ENCODE measurements around the gene FBXL12. TPM values are rescaled to one million over a fixed set of nuclear protein-coding genes. Genes with fewer than 3 reads are reported as not detected.

The FBXL12 gene
- total RNA-seq, 1 experiment from 2014 or later: 21.9 TPM

DNA sequence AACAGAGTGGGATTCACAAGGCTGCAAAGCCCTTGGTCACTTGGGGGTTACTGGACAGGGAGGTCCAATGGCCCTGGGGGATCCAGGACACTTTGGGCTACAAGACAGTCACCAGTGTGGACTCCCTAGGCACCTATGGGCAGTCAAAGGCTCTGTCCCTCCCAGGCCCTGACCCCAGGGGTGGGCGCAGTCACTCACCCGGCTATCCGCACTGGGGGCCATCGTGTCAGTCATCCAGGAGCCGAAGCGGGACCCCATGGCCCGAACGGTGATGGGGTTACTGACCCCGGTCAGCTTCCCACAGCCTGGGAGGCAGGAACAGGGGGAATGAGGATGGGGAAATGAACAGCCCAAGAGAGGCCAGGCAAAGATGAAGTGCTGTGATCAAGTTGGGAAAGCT lies 37.7 kb upstream of the FBXL12 start:
- no peak overlapping the region for H3K4me3 ChIP-seq (replicated peaks in 1 of 2; ENCODE audit: low read depth in 1 of 2, low read length in 2 of 2)
- DNase-seq (ENCODE audit: low read depth, low spot score) (no peak), ATAC-seq (no peak)
- H3K36me3 ChIP-seq (ENCODE audit: control insufficient read depth in 1 of 2, insufficient read depth in 2 of 2, low read length in 2 of 2): peaks cover 0 to 2% of the 10 kb centered on the region in 2 experiments; a peak in 1 of 4 replicates
- no peaks in the 10 kb centered on the region for H4K20me1 ChIP-seq (ENCODE audit: insufficient read depth)
- RAD21 ChIA-PET (ENCODE audit: low non-redundant PET in 1 of 2, low total read pairs in 2 of 2, uncharacterized antibody in 2 of 2, unreplicated experiment in 2 of 2): no interaction called here
- no peaks in the 10 kb centered on the region for H3K27me3 ChIP-seq (ENCODE audit: insufficient read depth, low read length)
- intact Hi-C loops (cut with micrococcal nuclease): no loop called here
- POLR2A ChIA-PET: no interaction called here
- CTCF ChIA-PET: interaction anchor here (0.7 kb wide), 1 partner anchor 51 kb away, joined by 3 read pairs; no protein-coding TSS in a partner anchor
- H3K9ac ChIP-seq (ENCODE audit: low read length): no peak overlapping the region
- peaks cover 0 to 13% of the 10 kb centered on the region in 2 experiments; a peak in 2 of 4 replicates for H3K4me1 ChIP-seq (ENCODE audit: control insufficient read depth in 1 of 2, insufficient read depth in 2 of 2, low read length in 2 of 2)
- no peak overlapping the region for H3K27ac ChIP-seq (ENCODE audit: low read depth, low read length)
- no peaks in the 10 kb centered on the region for H3K79me2 ChIP-seq (ENCODE audit: insufficient read depth, low read length)
- BruUV-seq (replicated peaks): no TSS peak
- TF ChIP-seq RAD21 (IDR thresholded peaks at IDR 0.05; ENCODE audit: low read depth) (no peak), EZH2phosphoT487 (IDR thresholded peaks at IDR 0.05; ENCODE audit: borderline replicate concordance) (no peak), ATF3 (IDR thresholded peaks at IDR 0.05) (no peak), ZNF274 (IDR thresholded peaks at IDR 0.05; ENCODE audit: low read depth, low read length) (no peak), POLR2A (IDR thresholded peaks at IDR 0.05; ENCODE audit: borderline replicate concordance, extremely low read depth, insufficient read depth, insufficient read length) (no peak), JUND (IDR thresholded peaks at IDR 0.05) (no peak), FOSL1 (IDR thresholded peaks at IDR 0.05; ENCODE audit: low read depth) (no peak), TCF7L2 (IDR thresholded peaks at IDR 0.05; ENCODE audit: borderline replicate concordance, extremely low read depth, insufficient read depth, insufficient read length) (no peak), CEBPB (IDR thresholded peaks at IDR 0.05; ENCODE audit: low read depth) (no peak), SIN3A (IDR thresholded peaks at IDR 0.05; ENCODE audit: low read depth) (no peak), ELF1 (IDR thresholded peaks at IDR 0.05; ENCODE audit: borderline replicate concordance, low read depth) (no peak), SRF (IDR thresholded peaks at IDR 0.05; ENCODE audit: low read depth) (no peak), YY1 (IDR thresholded peaks at IDR 0.05; ENCODE audit: extremely low read depth, insufficient replicate concordance, low read depth, low read length) (no peak)
- TF ChIP-seq, protein P1, sequence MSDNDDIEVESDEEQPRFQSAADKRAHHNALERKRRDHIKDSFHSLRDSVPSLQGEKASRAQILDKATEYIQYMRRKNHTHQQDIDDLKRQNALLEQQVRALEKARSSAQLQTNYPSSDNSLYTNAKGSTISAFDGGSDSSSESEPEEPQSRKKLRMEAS (IDR thresholded peaks at IDR 0.05): no peak
- H2AFZ ChIP-seq (ENCODE audit: low read depth, low read length, poor library complexity, severe bottlenecking): no peak overlapping the region
- no peak overlapping the region for H3K4me2 ChIP-seq (ENCODE audit: low read length)
- H3K9me3 ChIP-seq (ENCODE audit: control insufficient read depth in 1 of 2, insufficient read depth in 1 of 2, low read depth in 1 of 2, low read length in 2 of 2): no peaks in the 10 kb centered on the region
- H3K9me2 ChIP-seq (ENCODE audit: insufficient read depth): no peaks in the 10 kb centered on the region

All from HCT116 (cell line).